Mammary epithelial cell (primary cell): Measurements from ENCODE around the gene MED20.

ENCODE experiments used
- CTCF ChIP-seq, 2 donors: IDR thresholded peaks in 1 of 2; conservative IDR thresholded peaks in 1 of 2; 2 replicates each; pipeline ENCODE4 v1.5.1; 2011 to 2012; ENCODE audit warnings: inconsistent platforms in 2 of 2, low read length in 2 of 2, mild to moderate bottlenecking in 2 of 2, control low read depth in 1 of 2, low read depth in 1 of 2; ENCODE audit not compliant: insufficient read depth in 1 of 2; ENCODE audit errors: extremely low read depth in 1 of 2
- EZH2 ChIP-seq: IDR thresholded peaks from 2 replicates; pipeline ENCODE4 v1.6.1; 2012; ENCODE audit warnings: low read length, inconsistent platforms, borderline replicate concordance

- TF ChIP-seq CTCF (conservative IDR thresholded peaks at IDR 0.05 in 1 of 2, IDR thresholded peaks at IDR 0.05 in 1 of 2; ENCODE audit: extremely low read depth in 1 of 2, insufficient read depth in 1 of 2, low read depth in 1 of 2, low read length in 2 of 2) (no peak), EZH2 (no peak)
Measured at GRCh38 chr6:41895300-41896233, 25.4 kb downstream of the MED20 start, which contains the start of gene USP49.
